HFFc6 (cell line): ENCODE results near the gene BMP6. TPM values are rescaled to one million over a fixed set of nuclear protein-coding genes. Genes with fewer than 3 reads are reported as not detected.

Experiments used
- DNase-seq: peaks from one replicate; pipeline ENCODE4 v3.0.0-alpha.2; 2018
- H3K27ac Mint-ChIP-seq: 2 replicates; pipeline ENCODE4 v1.8.0; 2020; ENCODE audit warnings: mild to moderate bottlenecking, mixed read lengths
- H3K27me3 Mint-ChIP-seq: 2 replicates; pipeline ENCODE4 v1.8.0; 2021; ENCODE audit warnings: mild to moderate bottlenecking, moderate library complexity, mixed read lengths; ENCODE audit not compliant: insufficient read depth
- H3K36me3 Mint-ChIP-seq: 2 replicates; pipeline ENCODE4 v1.8.0; 2021; ENCODE audit warnings: low read depth, mixed read lengths
- H3K4me1 Mint-ChIP-seq: 2 replicates; pipeline ENCODE4 v1.8.0; 2020; ENCODE audit warnings: low read depth, mixed read lengths
- H3K4me3 Mint-ChIP-seq: 2 replicates; pipeline ENCODE4 v1.8.0; 2020; ENCODE audit warnings: mild to moderate bottlenecking, moderate library complexity, mixed read lengths
- H3K9me3 Mint-ChIP-seq: 2 replicates; pipeline ENCODE4 v1.8.0; 2020; ENCODE audit warnings: mild to moderate bottlenecking, mixed read lengths
- total RNA-seq, 6 experiments: library from RNA; stranded (reverse); fragmentation: NEBNext Ultra II Directional; extraction: Animal tissue kit (Norgen Biotek cat#: 25700); gene quantifications; 2 replicates in 1 of 6; 3 replicates in 5 of 6; pipeline ENCODE4 v1.2.3, GENCODE V29; 2021
- TF ChIP-seq, protein P1 (sequence below): fragments of 200-600 bp; sonication (generic); IDR thresholded peaks from 2 replicates; pipeline ENCODE4 v1.5.0; 2021; ENCODE audit warnings: antibody characterized with exemption, mild to moderate bottlenecking

Gene BMP6
- total RNA-seq, 6 experiments from 2014 or later = 0.05 to 0.43 (median 0.11) TPM; not detected in 1

DNA sequence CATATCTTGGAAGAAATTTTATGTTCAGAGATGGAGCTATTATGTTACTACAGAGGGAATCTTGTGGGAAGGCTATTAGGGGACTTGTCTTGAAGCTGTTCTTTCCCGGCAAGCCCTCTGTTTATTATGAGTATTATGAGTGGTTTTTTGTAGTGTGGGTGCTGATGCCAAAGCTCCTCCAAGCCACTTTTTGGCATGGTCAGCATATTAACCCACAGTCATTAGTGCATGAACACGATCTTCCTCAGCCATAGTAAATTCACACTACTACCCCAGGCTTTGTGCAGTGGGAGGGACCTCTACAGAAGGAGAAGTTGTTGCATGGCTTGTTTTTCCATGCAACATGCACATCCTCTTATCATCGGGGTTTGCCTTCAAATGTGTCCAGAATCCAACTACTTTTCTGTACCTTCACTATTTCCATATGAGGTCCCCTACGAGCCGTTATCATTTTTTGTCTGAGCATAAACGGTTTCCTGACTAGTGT, 6.5 kb upstream of the BMP6 start:
- Mint-ChIP-seq H3K4me3 (no peak overlapping the region), H3K9me3 (peaks cover 6% of the 10 kb centered on the region), H3K36me3 (peaks cover 5% of the 10 kb centered on the region; the same call in 1 of the 2 replicates), H3K4me1 (peaks cover 12% of the 10 kb centered on the region), H3K27ac (no peak overlapping the region), H3K27me3 (peaks cover 22% of the 10 kb centered on the region)
- TF ChIP-seq, protein P1, sequence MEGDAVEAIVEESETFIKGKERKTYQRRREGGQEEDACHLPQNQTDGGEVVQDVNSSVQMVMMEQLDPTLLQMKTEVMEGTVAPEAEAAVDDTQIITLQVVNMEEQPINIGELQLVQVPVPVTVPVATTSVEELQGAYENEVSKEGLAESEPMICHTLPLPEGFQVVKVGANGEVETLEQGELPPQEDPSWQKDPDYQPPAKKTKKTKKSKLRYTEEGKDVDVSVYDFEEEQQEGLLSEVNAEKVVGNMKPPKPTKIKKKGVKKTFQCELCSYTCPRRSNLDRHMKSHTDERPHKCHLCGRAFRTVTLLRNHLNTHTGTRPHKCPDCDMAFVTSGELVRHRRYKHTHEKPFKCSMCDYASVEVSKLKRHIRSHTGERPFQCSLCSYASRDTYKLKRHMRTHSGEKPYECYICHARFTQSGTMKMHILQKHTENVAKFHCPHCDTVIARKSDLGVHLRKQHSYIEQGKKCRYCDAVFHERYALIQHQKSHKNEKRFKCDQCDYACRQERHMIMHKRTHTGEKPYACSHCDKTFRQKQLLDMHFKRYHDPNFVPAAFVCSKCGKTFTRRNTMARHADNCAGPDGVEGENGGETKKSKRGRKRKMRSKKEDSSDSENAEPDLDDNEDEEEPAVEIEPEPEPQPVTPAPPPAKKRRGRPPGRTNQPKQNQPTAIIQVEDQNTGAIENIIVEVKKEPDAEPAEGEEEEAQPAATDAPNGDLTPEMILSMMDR = no peak
- no peak for DNase-seq

DNA sequence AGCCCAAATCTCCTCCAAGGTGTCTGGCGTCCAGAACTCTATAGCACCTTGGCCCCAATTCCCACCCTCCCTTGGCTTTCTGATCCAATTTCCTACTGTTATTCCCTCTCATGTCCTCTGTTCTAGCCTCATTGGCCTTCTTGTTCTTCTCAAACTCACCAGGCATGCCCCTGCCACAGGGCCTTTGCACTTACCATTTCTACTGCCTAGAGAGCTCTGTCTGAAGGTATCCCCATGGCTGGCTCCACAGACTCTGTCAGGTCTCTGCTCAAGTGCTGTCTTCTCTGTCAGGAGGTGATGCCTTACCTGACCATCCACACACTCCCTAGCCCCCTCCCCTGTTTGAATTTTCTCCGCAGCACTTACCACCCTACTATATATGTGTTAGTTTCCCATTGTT, 5.6 kb upstream of the BMP6 start:
- no peak overlapping the region for H3K27ac Mint-ChIP-seq
- peaks cover 6% of the 10 kb centered on the region for H3K9me3 Mint-ChIP-seq
- H3K4me1 Mint-ChIP-seq = peaks cover 13% of the 10 kb centered on the region
- peaks cover 24% of the 10 kb centered on the region for H3K27me3 Mint-ChIP-seq
- no peak for DNase-seq
- TF ChIP-seq, protein P1 = no peak
- H3K4me3 Mint-ChIP-seq = no peak overlapping the region
- H3K36me3 Mint-ChIP-seq = peaks cover 5% of the 10 kb centered on the region; the same call in 1 of the 2 replicates

DNA sequence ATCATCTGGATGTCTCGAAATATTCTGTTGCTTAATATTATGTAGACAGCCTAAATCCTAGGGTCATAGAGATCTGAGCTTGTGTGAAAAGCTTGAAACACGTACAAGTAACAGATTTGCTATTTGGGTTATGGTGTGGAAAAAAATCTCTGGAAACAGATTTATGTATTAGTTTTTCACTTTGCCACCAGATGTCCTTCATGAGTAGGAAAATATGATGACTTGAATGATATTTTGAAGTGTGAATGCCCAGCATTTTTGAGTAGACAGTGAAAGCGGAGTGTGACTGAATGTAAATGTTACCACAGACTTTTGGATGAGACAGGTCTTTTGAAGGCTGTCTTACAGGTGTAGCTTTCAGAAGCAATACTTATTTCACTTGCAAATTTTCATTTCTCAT, 4.2 kb upstream of the BMP6 start:
- DNase-seq = no peak
- H3K36me3 Mint-ChIP-seq = peaks cover under 1% of the 10 kb centered on the region; the same call in 1 of the 2 replicates
- H3K9me3 Mint-ChIP-seq = peaks cover 1% of the 10 kb centered on the region
- no peak overlapping the region for H3K4me3 Mint-ChIP-seq
- TF ChIP-seq, protein P1 = peak; percentile 72
- H3K27me3 Mint-ChIP-seq = peaks cover 27% of the 10 kb centered on the region
- no peak overlapping the region for H3K27ac Mint-ChIP-seq
- peaks cover 19% of the 10 kb centered on the region for H3K4me1 Mint-ChIP-seq

DNA sequence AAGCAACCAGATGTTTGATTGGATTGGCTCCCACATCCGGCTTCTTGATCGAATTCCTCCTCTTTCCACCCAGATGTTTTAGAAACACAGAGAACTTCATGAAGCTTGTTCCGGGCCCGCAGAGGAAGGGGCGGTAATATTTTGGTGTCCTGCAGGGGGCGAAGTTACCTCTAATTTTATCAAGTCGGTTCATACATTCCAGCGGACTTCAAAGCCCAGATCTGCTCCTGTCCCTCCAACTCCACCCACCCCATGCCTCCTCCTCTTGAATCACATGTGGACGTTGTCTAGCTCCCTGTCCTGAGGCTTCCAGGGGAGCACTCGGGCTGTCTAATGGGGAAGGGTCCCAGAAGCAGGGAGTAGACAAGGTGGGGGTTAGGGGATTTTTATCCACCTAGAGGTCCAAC, 2.9 kb upstream of the BMP6 start:
- Mint-ChIP-seq H3K9me3 (no peaks in the 10 kb centered on the region), H3K4me3 (no peak overlapping the region), H3K27ac (no peak overlapping the region), H3K36me3 (no peaks in the 10 kb centered on the region), H3K4me1 (peaks cover 19% of the 10 kb centered on the region), H3K27me3 (peaks cover 24% of the 10 kb centered on the region)
- TF ChIP-seq, protein P1 = peak; percentile 82
- peak; percentile 64 for DNase-seq

DNA sequence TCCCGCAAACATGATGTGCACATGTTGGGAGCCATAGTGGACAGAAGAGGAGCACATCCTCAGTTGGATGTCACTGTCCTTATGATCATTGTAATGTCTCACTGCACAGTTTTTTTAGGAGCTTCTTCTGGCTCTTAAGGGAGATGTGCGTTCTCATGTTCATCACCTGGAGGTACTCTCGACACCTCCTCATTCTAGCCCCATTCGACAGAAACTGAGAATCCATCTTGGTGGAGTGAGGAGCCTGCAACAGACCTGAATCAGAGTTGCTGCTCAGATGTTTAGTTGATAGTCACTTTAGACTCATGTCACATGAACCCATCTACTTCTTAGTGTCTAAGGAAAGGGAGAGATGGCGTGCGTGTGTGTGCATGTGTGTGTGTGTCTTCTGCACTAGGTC, 2.3 kb upstream of the BMP6 start:
- no peaks in the 10 kb centered on the region for H3K36me3 Mint-ChIP-seq
- DNase-seq = no peak
- H3K27me3 Mint-ChIP-seq = peaks cover 27% of the 10 kb centered on the region
- no peak overlapping the region for H3K27ac Mint-ChIP-seq
- no peaks in the 10 kb centered on the region for H3K9me3 Mint-ChIP-seq
- peaks cover 19% of the 10 kb centered on the region for H3K4me1 Mint-ChIP-seq
- no peak overlapping the region for H3K4me3 Mint-ChIP-seq
- TF ChIP-seq, protein P1 = no peak

DNA sequence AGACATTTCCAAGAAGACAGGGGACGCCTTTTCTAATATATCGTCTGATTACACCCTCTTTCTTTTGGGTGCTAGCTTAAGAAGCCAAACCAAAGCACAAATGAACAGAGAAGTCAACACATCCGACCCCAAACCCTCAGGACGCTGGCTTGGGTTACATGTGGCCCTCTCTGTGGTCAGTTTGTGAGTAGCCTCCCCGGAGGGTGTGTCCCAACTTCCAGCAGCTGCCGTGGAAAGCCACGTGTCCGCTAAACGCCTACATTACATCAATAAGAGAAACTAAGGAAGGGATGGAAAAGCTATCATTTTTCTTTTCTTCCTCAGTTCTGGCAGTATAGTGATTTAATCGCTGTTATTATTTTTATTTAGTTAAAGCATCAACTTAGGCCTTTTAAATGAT, 487 bp upstream of the BMP6 start:
- peaks cover 21% of the 10 kb centered on the region for H3K27me3 Mint-ChIP-seq
- H3K27ac Mint-ChIP-seq = no peak overlapping the region
- TF ChIP-seq, protein P1 = no peak
- H3K36me3 Mint-ChIP-seq = no peaks in the 10 kb centered on the region
- H3K4me3 Mint-ChIP-seq = peak overlapping the region; percentile 86
- DNase-seq = no peak
- H3K4me1 Mint-ChIP-seq = peaks cover 25% of the 10 kb centered on the region
- H3K9me3 Mint-ChIP-seq = no peaks in the 10 kb centered on the region
